GM19035 (cell line): ENCODE results near the gene SLC25A47.
"Not testable (repeated sequence)": the region's sequence is repeated elsewhere in the genome, so short reads cannot be mapped to it uniquely, and the experiment has no call there.

Source experiments
- ATAC-seq: cut with Tn5 transposase; IDR thresholded peaks from one replicate; pipeline ENCODE4 v1.9.1; 2021; ENCODE audit not compliant: unreplicated experiment

SLC25A47 gene, protein sequence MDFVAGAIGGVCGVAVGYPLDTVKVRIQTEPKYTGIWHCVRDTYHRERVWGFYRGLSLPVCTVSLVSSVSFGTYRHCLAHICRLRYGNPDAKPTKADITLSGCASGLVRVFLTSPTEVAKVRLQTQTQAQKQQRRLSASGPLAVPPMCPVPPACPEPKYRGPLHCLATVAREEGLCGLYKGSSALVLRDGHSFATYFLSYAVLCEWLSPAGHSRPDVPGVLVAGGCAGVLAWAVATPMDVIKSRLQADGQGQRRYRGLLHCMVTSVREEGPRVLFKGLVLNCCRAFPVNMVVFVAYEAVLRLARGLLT

DNA sequence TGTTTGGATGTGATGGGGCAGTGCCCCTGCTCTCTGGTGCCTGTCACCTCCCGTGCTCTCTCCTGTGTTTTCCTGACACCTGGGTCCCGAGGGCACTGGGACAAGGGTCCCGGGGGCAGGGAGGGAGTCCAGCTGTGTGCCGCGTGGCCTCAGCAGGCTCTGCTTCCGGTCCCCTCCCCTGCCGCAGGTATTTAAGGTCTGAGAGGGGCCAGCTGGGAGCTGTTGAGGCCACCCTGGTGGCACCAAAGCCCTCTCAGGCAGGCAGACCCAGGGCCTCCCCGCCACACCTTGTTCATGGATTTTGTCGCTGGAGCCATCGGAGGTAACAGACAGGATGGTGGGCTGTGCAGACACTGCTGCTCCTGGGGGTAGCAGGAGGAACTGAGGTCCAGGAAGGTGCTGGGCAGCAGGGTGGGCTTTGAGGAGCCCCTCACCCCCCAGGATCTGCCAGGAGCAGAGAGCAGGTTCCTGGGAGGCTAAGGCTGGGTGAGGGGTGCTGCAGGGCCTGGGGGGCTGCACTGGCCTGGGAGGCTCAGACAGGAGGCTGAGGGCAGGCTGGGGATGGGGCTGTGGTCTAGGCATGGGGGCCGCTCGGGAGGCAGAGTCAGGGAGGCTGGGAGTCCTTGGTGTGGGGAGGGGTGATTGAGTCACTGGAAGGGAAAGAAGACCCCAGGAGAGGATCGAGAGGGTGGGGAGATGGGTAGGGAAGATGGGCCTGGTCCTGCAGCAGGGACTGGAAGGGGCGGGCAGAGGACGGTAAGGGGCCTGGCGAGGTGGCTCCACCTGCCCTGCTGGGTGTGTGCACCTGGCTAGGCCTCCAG, at the start of gene SLC25A47:
Gene SLC25A47 (plus strand): TSS at position 219 of the 821 bp plus-strand sequence. CDS start 76 bp downstream, at position 295.
- no peak for ATAC-seq

DNA sequence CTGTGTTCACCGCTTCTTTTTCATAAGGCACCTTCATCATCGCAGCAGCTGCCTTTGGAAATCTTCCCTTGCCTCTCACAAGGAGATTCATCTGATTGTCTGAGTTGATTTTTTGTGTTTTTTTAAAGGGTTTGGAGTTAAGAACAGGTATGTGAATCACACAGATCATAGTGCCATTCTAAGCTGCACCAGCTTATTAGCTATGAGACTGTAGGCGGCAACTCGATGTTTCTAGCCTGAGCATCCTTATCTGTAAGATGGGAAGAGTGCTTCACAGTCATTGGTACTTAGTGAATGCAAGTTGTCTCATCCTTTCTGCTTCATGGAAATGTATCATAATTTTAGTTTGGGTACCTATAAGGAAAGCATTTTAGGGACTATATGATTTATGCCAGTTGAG, 48.9 kb upstream of the SLC25A47 start:
- ATAC-seq, result no peak

DNA sequence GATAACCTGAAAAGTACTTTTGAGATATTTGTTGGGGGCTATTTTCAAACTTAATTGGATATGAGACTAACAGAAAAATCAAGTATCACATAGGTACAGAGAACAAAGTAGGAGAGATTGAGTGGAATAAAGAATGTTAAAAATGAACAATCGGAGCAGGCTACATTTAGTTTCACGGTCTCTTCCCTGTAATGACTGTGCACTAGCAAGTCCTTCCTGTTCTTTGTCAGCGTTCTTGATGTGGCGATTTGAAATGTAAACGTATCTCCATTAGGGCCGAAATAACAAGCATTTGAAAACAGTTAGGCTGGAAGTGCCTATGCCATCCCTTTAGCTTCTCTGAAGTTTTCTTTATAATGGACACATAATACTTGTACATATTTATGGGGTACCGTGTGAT, 47.9 kb upstream of the SLC25A47 start:
- no peak for ATAC-seq

DNA sequence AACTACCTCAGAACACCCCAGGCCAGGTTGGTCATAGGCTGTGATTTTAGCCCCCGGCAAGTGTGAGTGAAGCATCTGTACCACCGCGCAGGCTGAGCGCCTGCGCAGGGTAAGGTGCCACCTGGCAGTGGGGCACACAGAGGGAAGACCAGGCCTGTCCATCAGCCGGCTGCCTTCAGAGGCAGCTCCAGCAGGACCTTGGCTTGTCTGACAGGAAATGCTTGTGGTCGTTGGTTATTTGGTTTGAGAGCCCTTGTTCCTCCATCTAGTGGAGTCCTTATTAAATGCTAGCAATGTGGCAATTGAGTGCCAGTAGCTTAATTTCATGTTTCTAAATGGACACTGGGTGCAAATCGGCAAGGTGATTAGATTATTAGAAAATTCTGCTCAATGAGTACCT, 44.4 kb upstream of the SLC25A47 start:
- ATAC-seq, result peak; percentile 61

DNA sequence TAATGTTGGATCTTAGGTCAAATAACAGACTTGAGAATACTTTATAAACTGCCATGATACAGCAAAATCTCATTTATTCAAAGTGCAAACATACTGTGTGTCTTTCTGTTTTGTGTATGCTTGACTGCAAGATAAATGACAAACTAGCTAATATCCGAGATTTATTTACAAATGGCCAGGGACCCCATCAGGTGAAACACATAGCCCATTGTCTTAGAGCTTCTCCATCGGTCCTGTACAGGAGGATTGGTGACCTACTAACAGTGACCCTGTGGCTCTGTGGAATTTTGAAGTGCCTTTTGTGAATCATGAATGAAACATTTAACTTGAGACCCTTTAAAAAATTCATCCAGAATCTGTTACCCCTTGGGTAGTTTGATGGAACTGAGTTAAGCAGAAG, 44.0 kb upstream of the SLC25A47 start:
- ATAC-seq, result no peak

DNA sequence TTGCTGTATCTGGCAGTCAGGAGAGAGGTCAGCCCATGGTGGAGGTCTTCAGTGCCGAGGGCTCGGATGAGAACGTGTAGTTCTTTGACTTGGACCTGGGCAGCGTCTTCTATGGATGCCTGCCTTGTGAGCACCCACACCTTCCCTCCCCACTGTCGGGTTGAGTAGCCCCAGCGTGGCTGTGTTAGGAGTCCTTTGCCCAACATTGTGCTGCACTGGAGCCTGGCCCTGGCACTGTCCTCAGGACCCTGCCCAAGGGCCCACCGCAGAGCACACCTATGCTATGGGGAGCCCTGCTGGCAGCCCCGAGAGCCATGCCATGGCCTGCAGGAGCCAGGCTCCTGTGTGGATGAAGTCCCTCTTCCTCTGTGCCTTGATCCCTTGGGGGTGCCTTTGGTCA, 43.6 kb upstream of the SLC25A47 start:
- ATAC-seq, result no peak

DNA sequence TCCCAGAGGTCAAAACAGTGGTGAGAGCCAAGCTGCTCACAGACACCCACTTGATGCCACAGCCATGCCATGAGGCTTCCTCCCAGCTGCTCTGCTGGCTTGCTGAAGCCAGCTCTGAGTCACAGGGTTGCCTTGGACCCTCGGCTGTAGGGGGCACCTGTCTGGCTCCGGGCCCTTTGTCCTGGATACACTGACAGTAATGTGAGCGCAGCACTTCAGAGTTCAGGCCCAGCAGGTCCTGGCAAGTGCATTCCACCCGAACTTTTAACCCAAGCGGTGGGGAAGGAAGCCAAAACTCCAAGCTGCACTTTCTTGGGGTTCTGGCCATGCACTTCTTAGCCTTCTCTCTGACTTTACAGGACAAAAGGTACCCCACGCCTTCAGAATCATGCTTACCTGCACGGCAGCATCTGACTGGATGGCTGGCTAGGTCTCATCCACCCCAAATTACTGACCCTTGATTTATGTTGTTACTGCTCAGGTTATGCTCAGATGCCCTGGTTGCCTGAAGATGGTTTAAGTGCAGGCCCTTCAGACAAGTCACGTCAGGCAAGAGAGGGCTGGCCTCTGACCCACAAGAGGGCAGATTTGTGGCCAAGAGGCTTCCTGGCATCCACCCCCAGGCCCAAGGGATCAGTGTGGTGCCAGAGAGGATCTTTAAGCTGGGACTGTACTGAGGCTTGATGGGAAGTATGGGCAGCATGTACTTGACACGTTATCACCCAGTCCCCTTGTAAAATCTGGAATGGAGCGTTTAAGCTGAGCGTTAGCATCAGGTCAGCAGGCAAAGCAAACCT, 41.7 kb upstream of the SLC25A47 start:
- ATAC-seq, result no peak

DNA sequence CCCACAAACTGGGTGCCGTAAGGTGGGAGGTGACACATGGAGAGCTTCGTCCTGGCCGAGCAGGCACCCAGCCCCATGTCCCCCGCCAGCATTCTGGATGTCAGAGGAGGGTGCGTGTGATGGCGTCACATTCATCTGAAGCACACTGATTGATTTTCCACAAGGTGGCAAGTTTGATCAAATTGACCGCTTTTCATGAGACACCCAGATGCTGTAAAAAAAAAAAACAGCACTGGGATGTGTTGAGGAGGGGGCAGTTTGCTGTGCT, 41.1 kb upstream of the SLC25A47 start:
- ATAC-seq, result no peak

DNA sequence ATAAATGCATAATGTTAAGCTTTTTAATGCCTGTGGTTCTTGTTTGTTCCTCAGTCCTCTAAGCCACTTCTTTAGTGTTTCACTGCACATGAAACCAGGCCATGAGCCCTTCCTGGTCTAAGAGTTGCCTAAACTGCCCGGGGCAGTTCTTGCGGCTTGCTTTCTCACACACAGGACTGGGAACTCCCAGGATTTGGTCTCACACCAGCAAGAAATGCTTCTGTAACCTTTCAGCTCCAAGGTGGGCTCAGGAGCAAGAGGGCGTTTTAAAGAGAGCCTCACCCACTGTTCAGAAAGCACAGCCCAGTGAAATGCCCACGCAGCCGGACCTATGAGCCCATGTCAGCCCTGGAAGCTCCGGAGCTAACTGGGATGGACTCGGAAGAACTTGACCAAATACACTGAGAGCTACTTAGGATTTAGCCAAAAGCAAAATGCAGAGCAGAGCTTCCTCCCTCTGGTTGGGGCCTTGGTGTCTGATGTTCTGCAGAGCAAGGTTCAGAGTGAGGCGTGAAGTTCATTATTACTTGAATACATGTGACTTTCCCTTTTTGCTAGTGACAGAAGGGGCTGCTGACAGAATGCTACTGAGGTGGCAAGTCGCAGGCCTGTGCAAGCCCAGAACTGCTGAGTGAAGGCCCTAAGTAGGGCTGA, 40.2 kb upstream of the SLC25A47 start:
- no peak for ATAC-seq

DNA sequence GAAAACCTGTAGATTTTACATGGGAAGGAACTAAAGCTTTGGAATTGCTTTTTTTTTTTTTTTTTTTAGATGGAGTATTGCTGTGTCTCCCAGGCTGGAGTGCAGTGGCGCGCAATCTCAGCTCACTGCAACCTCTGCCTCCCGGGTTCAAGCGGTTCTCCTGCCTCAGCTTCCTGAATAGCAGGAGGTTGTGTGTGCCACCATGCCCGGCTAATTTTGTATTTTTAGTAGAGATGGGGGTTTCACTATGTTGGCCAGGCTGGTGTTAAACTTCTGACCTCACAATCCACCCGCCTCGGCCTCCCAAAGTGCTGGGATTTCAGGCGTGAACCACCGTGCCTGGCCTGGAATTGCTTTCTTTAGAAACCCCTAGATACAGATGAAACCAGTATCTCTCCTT, 39.7 kb upstream of the SLC25A47 start:
- ATAC-seq, result not testable (repeated sequence)

DNA sequence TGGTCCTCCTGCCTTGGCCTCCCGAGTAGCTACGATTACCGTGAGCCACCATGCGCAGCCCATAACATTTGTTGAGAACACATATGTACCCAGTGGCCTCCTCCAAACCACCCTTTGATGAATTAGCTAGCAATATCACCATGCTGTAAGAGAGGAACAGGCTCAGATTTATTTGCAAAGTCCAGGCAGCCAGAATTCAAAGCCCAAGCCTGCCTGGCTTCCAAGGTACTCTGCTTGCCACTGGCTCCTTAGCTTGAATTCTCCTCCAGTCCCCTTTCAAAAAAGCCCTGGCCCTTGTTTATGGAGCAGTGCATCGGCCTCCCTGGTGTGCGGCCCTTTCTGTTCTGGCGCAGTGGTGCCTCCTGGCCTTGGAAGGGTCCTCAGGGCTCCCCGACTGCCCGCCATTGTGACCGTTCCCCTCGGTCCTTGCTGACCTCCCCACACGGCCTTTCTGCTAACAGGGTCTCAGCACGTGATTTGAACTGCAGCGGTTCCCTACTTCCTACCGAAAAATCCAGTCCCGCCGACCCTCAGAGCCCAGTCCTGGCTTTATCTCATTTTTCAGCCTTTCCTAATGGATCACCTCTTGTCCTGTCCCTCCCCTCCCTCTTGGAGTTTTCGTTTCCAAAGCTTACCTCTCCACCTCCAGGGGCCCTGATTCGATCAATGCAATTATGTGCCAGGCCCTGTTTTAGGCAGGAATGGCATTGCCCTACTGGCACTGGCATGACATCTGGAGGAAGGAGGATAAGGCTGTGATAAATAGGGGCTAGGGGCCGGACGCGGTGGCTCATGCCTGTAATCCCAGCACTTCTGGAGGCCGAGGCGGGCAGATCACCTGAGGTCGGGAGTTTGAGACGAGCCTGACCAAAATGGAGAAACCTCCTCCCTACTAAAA, 38.9 kb upstream of the SLC25A47 start:
- no peak for ATAC-seq

DNA sequence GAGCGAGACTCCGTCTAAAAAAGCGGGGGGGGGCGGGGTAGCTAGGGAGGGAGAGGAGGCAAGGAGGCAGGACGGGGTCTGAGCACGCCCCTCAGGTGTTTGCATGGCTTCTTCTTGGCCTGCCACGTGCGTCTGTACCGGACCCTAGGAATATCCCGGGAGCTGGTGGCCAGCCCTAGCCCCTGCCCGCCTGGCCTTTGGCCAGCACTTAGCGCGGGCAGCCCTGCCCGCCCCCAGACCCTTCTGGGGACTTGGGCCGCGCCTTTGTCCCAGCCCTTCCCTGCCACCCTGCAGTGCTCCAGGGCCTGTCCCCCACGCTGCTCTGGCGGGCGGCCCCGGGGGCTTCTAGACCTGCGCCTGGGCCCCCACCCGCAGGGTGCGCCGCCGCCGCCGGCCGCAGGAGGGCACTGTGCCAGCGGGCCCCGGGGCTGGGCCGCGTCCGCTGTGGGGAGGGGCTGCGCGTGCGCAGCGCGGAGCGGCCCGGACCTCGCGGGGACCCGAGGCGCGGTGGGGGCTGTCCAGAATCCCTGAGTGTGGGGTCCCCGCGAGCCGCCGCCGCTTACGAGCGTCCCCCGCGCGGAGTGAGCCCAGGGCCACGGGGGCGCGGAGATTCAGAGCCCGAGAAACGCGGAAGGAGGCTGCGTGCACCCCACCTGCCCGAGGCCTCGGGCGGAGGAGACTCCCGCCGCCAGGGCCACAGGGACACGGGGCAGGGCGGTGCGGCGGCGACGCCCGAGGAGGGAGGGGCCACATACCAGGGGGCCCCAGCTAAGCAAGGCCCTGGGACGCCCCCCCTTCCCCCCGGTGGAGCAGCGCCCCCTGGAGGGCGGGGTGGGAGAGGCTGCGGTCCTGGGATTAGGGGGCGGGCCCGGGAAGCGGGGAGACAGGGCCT, 37.9 kb upstream of the SLC25A47 start:
- ATAC-seq, result peak; percentile 81

DNA sequence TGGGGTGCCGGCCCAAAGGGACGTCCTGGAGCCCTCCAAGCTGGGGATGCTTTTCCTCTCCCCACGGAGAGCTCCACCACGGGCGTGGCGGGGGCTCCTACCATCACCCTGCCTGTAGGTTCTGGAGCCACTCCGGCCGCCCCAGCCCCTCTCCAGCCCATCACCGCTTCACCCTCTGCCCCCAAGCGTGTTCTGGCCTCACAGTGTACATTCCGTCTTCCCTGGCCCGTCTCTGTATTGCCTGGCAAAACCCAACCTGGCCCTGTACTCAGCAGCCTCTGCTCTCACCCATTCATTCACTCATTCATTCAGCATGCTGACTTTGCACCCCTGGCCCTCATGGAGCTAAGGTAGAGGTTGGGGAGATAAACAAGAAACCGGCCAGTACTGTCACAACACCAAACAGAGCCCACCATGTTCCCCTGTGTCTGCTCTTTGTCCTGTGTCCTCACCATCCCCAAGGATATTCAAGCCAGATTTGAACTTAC, 37.2 kb upstream of the SLC25A47 start:
- ATAC-seq, result no peak

DNA sequence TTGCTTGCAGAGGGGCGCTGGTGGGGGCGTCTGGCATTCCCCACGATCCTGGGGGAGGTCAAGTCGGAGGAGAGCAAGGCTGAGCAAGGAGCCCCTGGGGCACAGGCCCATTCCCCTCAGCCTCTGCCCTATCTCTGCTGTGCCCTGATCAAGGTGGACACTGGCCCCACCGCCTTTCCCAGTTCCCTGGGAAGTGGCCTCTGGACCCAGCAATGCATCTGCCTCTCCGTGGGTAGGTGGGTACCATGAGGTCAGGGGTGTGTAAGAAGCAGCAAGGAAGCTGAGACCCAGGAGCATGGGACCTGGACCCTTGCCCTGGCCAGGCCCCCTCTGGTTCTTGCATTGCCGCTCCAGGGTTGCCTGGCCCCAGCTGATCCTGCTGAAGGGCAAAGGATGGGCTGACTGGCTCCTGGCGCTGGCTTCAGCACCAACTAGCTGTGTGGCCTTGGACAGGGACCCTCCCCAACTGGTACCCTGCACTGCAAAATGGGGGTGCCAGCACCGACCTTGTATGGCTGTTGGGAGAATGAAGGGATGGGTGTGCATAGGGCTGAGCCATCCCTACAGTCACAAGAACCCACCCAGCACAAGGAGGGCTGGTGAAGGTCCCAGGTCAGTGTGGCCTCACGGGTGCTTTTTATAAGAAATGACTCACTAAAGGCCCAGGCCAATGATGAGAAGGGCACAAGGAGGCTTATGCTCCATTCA, 36.5 kb upstream of the SLC25A47 start:
- no peak for ATAC-seq

DNA sequence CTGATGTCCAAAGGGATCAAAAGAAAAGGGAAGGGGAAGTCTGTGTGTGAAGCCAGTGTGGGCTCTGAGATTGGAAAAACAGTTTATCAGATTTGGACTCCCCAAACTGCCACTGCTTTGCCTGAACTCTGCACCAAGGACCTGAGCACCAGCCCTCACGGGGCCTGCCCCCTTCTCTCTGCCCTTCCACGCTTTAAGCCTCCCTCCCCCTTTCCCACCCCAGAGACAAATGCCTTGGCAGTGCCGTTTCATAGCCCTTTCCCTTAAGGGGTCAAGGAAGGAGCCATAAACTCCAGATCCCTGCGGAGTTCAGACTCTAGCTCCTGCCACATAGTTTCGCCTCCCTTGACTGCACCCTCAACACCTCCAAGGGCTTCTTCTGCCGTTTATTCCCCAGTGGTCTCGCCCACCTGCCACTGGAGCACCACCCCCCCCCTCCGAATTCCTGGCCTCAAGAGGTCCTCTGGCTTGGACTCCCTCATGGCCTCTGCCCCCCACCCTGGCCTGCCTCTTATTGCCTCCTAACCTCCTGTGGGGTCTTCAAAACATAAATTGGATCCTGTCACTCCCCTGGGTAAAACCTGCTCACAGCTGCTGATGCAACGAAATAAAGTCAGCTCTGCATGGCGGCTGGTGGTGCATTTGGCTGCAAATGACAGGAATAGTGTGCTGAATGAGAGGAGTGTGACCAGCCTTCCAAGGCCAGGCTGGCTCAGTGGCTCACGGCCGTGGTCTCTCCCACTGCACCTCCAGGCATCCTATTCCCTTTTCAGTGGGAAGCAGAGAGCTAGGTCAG, 35.7 kb upstream of the SLC25A47 start:
- no peak for ATAC-seq

DNA sequence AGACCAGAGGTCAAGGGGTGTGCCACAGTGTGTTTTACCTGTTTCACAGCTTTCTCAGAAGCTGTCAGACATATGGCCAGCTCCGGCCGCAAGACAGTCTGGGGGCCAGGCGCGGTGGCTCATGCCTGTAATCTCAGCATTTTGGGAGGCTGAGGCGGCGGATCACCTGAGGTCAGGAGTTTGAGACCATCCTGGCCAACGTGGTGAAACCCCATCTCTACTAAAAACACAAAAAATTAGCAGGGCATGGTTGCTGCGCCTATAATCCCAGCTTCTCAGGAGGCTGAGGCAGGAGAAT, 35.2 kb upstream of the SLC25A47 start:
- not testable (repeated sequence) for ATAC-seq

DNA sequence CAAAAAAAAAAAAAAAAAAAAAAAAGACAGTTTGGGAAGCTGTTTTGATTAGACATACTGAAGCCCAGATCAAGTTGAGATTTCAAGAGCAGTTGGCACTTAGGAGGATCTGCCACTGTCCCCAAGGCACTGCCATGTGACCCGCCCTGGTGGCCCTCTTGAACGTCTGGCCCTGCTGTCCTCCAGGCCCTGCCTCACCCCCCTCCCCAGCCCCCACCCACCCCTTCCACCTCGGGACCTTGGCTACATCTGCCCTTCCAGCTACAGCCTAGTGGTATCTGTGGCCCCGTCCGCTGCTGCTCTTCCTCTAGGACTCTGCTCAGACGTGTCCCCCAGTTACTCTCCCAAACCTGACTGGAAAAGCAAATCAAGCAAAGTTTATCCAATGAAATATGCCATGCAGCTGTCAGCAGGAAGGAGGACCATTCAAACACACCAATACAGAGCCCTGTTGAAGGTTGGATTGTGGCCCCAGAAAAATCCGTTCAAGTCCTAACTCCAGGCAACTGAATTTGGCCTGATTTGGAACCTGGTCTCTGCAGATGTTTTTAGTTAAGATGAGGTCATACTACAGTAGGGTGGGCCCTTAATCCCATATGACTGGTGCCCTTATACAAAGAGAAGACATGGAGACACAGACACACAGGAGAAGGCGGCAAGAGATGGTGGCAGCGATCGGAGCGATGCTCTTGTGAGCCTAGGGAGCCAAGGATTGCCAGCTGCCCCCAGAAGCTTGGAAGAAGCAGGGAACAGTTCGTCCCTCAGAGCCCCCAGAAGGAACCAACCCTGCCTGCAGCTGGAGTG, 34.6 kb upstream of the SLC25A47 start:
- ATAC-seq, result no peak
